Neural cell (in vitro differentiated cells): Measurements from ENCODE around the gene FGF14.

Experiments
- RAD21 ChIP-seq: fragments of 450-650 bp; conservative IDR thresholded peaks from 2 replicates; pipeline ENCODE4 v1.6.1; 2014; ENCODE audit warnings: antibody characterized with exemption, mild to moderate bottlenecking, moderate library complexity
- SMC3 ChIP-seq: fragments of 450-650 bp; conservative IDR thresholded peaks from 2 replicates; pipeline ENCODE4 v1.6.1; 2014; ENCODE audit warnings: antibody characterized with exemption, mild to moderate bottlenecking, moderate library complexity; ENCODE audit not compliant: poor library complexity
- TAF1 ChIP-seq: IDR thresholded peaks from 2 replicates; pipeline ENCODE4 v1.6.1; 2012; ENCODE audit warnings: low read depth
- TF ChIP-seq, protein P1 (sequence below): fragments of 450-650 bp; IDR thresholded peaks from 2 replicates; pipeline ENCODE4 v1.5.1; 2014; ENCODE audit warnings: antibody characterized with exemption, mild to moderate bottlenecking, moderate library complexity; ENCODE audit not compliant: poor library complexity, severe bottlenecking

DNA sequence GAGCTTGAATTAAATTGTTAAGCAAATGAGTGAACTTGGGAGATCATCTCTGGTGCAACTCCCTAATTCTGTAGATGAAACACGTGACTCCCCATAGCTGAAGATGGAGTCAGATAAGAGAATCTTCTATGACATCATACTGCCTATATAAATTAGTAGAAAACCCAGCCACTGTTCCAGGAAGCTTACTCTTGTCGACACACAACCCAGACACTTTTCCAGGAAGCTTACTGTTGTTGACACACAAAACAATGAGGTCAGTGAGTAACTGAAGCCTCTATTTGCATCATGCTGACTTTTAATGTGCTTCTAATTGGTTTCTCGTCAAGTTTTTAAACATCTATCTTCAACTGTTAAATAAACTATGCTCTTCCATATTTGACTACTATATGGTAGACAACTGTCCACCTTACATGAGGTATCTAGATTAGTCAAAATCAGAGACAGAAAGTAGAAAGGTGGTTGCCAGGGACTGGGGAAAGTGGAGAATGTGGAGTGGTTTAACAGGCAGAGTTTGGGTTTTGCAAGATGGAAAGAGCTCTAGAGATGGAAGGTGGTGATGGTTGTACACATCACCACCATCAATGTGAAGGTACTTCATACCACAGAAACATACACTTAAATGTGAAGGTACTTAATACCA is 168.2 kb downstream of the FGF14 start:
- TF ChIP-seq, protein P1, sequence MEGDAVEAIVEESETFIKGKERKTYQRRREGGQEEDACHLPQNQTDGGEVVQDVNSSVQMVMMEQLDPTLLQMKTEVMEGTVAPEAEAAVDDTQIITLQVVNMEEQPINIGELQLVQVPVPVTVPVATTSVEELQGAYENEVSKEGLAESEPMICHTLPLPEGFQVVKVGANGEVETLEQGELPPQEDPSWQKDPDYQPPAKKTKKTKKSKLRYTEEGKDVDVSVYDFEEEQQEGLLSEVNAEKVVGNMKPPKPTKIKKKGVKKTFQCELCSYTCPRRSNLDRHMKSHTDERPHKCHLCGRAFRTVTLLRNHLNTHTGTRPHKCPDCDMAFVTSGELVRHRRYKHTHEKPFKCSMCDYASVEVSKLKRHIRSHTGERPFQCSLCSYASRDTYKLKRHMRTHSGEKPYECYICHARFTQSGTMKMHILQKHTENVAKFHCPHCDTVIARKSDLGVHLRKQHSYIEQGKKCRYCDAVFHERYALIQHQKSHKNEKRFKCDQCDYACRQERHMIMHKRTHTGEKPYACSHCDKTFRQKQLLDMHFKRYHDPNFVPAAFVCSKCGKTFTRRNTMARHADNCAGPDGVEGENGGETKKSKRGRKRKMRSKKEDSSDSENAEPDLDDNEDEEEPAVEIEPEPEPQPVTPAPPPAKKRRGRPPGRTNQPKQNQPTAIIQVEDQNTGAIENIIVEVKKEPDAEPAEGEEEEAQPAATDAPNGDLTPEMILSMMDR, result no peak
- TF ChIP-seq TAF1 (no peak), SMC3 (no peak), RAD21 (no peak)
